K562 (cell line): ENCODE data around the gene RAB24. TPM values are rescaled to one million over a fixed set of nuclear protein-coding genes. Genes with fewer than 3 reads are reported as not detected.

Experiments used
- ATAC-seq: fragments of 200-7000 bp; cut with Tn5 transposase; 3 replicates; pipeline ENCODE4 v1.9.1; 2020; ENCODE audit warnings: moderate library complexity
- BruUV-seq: library from RNA; stranded (reverse); fragments of 400-500 nt; replicated peaks from 2 replicates; lab custom pipeline; 2021; lab: Mats Ljungman, UMichigan
- CTCF ChIA-PET: fragments of 300-600 bp; formaldehyde crosslinking; extraction: SDS; loops from one replicate; lab custom pipeline; 2021; ENCODE audit warnings: low intra/inter-chr PET ratio; lab: Yijun Ruan, JAX
- POLR2A ChIA-PET: fragments of 300-600, 350-650 bp; sonication (Branson Sonifier 250); formaldehyde crosslinking; extraction: SDS; loops from one replicate; lab custom pipeline; 2021; ENCODE audit warnings: antibody characterized with exemption, inconsistent platforms; lab: Yijun Ruan, JAX
- DNase-seq, 4 experiments: peaks; one replicate each; pipeline versions ENCODE4 v3.0.0 to v3.0.0-alpha.2; 2011 to 2018; ENCODE audit warnings: low spot score in 3 of 4, mixed read lengths in 3 of 4; ENCODE audit errors: extremely low read depth in 1 of 4
- FAIRE-seq: peaks from 2 replicates; lab custom pipeline; 2011; peaks lifted over from hg19 to GRCh38; lab: Jason Lieb, UNC
- H2AFZ ChIP-seq: 2 replicates; pipeline ENCODE4 v1.6.0; 2011; ENCODE audit warnings: low read depth, low read length, control low read depth, inconsistent platforms
- H3K27ac ChIP-seq: fragments of 200-600 bp; 3 replicates; pipeline ENCODE4 v1.8.0; 2011; ENCODE audit warnings: low read depth, mild to moderate bottlenecking, control low read depth, inconsistent platforms, low read length, moderate library complexity, mixed read lengths; ENCODE audit errors: extremely low read depth
- H3K27me3 ChIP-seq, 2 experiments: fragments of 300-600 bp in 1 of 2; 2 replicates in 1 of 2; 3 replicates in 1 of 2; pipeline versions ENCODE4 v1.6.0 to v1.8.0; 2011; ENCODE audit warnings: inconsistent platforms in 2 of 2, low read length in 2 of 2, mild to moderate bottlenecking in 1 of 2, mixed read lengths in 1 of 2, moderate library complexity in 1 of 2; ENCODE audit not compliant: control insufficient read depth in 2 of 2, insufficient read depth in 2 of 2
- H3K36me3 ChIP-seq: fragments of 300-600 bp; 3 replicates; pipeline ENCODE4 v1.8.0; 2011; ENCODE audit warnings: mild to moderate bottlenecking, low read length, inconsistent platforms; ENCODE audit not compliant: control insufficient read depth, insufficient read depth
- H3K4me1 ChIP-seq, 2 experiments: fragments of 200-600 bp in 1 of 2; replicated peaks in 1 of 2; 2 replicates in 1 of 2; 3 replicates in 1 of 2; pipeline versions ENCODE4 v1.5.1 to v1.8.0; 2011; ENCODE audit warnings: inconsistent platforms in 2 of 2, low read length in 2 of 2, mild to moderate bottlenecking in 1 of 2, mixed read lengths in 1 of 2, moderate library complexity in 1 of 2; ENCODE audit not compliant: control insufficient read depth in 2 of 2, insufficient read depth in 2 of 2
- H3K4me2 ChIP-seq: 2 replicates; pipeline ENCODE4 v1.6.1; 2011; ENCODE audit warnings: low read length, control low read depth, inconsistent platforms, mixed read lengths; ENCODE audit not compliant: insufficient read depth
- H3K4me3 ChIP-seq: fragments of 200-600 bp; sonication (generic), shearing (Covaris generic); 2 replicates; pipeline ENCODE4 v1.5.1; 2016; ENCODE audit warnings: control low read depth, inconsistent platforms
- H3K79me2 ChIP-seq: fragments of 200-600 bp; 3 replicates; pipeline ENCODE4 v1.8.0; 2011; ENCODE audit warnings: low read length, inconsistent platforms; ENCODE audit not compliant: control insufficient read depth, insufficient read depth
- H3K9ac ChIP-seq, 2 experiments: 2 replicates each; pipeline versions ENCODE4 v1.6.0 to v1.6.1; 2011; ENCODE audit warnings: low read depth in 2 of 2, low read length in 2 of 2, control low read depth in 1 of 2, inconsistent platforms in 1 of 2, mild to moderate bottlenecking in 1 of 2, mixed read lengths in 1 of 2; ENCODE audit not compliant: insufficient read depth in 1 of 2
- H3K9me1 ChIP-seq: one replicate; pipeline ENCODE4 v1.6.0; 2011; ENCODE audit warnings: inconsistent platforms, mild to moderate bottlenecking, low read length, moderate library complexity; ENCODE audit not compliant: control insufficient read depth, insufficient read depth
- H3K9me3 ChIP-seq: replicated peaks from 2 replicates; pipeline ENCODE4 v1.5.1; 2011; ENCODE audit warnings: low read depth, low read length, inconsistent platforms; ENCODE audit not compliant: control insufficient read depth, insufficient read depth
- H4K20me1 ChIP-seq: replicated peaks from 2 replicates; pipeline ENCODE4 v1.6.1; 2011; ENCODE audit warnings: low read length, inconsistent platforms, mixed read lengths; ENCODE audit not compliant: control insufficient read depth, insufficient read depth
- NR0B1 ChIP-seq: fragments of 450-650 bp; IDR thresholded peaks from one replicate; pipeline ENCODE4 v1.6.1; 2018; ENCODE audit warnings: mild to moderate bottlenecking, moderate library complexity; ENCODE audit not compliant: partially characterized antibody
- POLR2G ChIP-seq: fragments of 200-400 bp; formaldehyde crosslinking; IDR thresholded peaks from 2 replicates; pipeline ENCODE4 v1.6.1; 2017; ENCODE audit warnings: low read depth, mild to moderate bottlenecking, antibody characterized with exemption, low read length, moderate library complexity
- ZNF134 ChIP-seq: fragments of 250-450 bp; sonication (Bioruptor Pico); conservative IDR thresholded peaks from 2 replicates; pipeline ENCODE4 v1.4.0; 2020
- WGBS: fragments of 100-300 bp; shearing (Covaris generic); methylation state at CpG from one replicate; pipeline ENCODE4 v1.1.6; 2016; ENCODE audit warnings: low coverage, mixed read lengths; ENCODE audit not compliant: insufficient coverage; ENCODE audit errors: missing lambda C conversion rate; 5-methylcytosine and 5-hydroxymethylcytosine counted together
- in situ Hi-C: fragments of 300-500 bp; cut with MboI; formaldehyde crosslinking; loops from 4 replicates; pipeline ENCODE4 v1.15.0; 2018; ENCODE audit warnings: inconsistent platforms, mixed read lengths
- intact Hi-C: fragments of 100-400 bp; cut with micrococcal nuclease; formaldehyde crosslinking; loops from 2 replicates; pipeline ENCODE4 v1.14.2; 2022
- polyA plus RNA-seq, 8 experiments: library from polyadenylated mRNA; depleted of rRNA in 4 of 8; stranded (reverse) in 5 of 8; unstranded in 3 of 8; fragments of >200 nt; fragmentation: Nextera tagmentation in 2 of 8; fragmentation: Illumina TruSeq in 1 of 8; extraction: Ambion mirVana in 2 of 8; extraction: Trizol in 1 of 8; gene quantifications; 2 replicates each; pipeline versions ENCODE4 v1.2.1 to v1.2.3, GENCODE V29; 2011 to 2014; ENCODE audit warnings: inconsistent platforms in 1 of 8, missing spikeins in 1 of 8
- total RNA-seq, 7 experiments: library from RNA; depleted of rRNA in 6 of 7; stranded (reverse); fragments of >200 nt in 6 of 7; fragmentation: Illumina TruSeq in 2 of 7; extraction: Trizol in 2 of 7; gene quantifications; 2 replicates each; pipeline versions ENCODE4 v1.2.1 to v1.2.3, GENCODE V29; 2011 to 2021; ENCODE audit warnings: low replicate concordance in 1 of 7

RAB24 gene
- total and polyA plus RNA-seq, 9 of the 15 experiments (the other 6 are each of a cell fraction or from before 2014, with no cell fraction given): 13.9 to 107 (median 34.8) TPM

- no peak for ATAC-seq
- H3K36me3 ChIP-seq: peaks cover 93% of the 10 kb centered on the region; the same call in 2 of the 3 replicates
- in situ Hi-C loops: no loop called here
Observed at GRCh38 chr5:177333420-177334154, 30.1 kb upstream of the RAB24 start.

More at GRCh38 chr5:177333420-177334154, 30.1 kb upstream of the RAB24 start:
- POLR2A ChIA-PET: interaction anchor here (0.6 to 1.8 kb wide), 5 partner anchors 12 to 219 kb away, joined by 3 to 5 read pairs (median 4); partner anchors contain the start of gene LMAN2
- Histone ChIP-seq H2AFZ (no peak overlapping the region), H3K27me3 (no peaks in the 10 kb centered on the region), H3K9me3 (no peaks in the 10 kb centered on the region)
- peak; percentile 68 for TF ChIP-seq ZNF134 (CRISPR knock-in tag)
- no peak for TF ChIP-seq NR0B1
- TF ChIP-seq POLR2G: 0 out of 2 replicates have a peak, but pooled peaks have one; percentile 41
- TF ChIP-seq, all 486 proteins: peak for 2
- CTCF ChIA-PET: no interaction called here
- peaks cover 0 to 4% of the 10 kb centered on the region in 2 experiments; a peak in 1 of 5 replicates for H3K4me1 ChIP-seq
- no peaks in the 10 kb centered on the region for H3K79me2 ChIP-seq
- H3K27ac ChIP-seq: no peak overlapping the region
- no peaks in the 10 kb centered on the region for H4K20me1 ChIP-seq
- no peak overlapping the region for H3K4me3 ChIP-seq
- peak overlapping the region in 1 of 2 experiments; percentile 55; a peak in 2 of 4 replicates for H3K9ac ChIP-seq
- 92% methylated on average over 15 of the region's 16 CpGs for WGBS
- no peak overlapping the region for H3K4me2 ChIP-seq
- H3K9me1 ChIP-seq: no peaks in the 10 kb centered on the region
- DNase-seq: no peak
- BruUV-seq: no TSS peak
- FAIRE-seq: no peak
- intact Hi-C loops: no loop called here
